Gastroesophageal sphincter (tissue), 3 donors: ENCODE measurements around the gene NAMPT.

ENCODE experiments used
- EP300 ChIP-seq: sonication (generic); formaldehyde crosslinking; IDR thresholded peaks from one replicate; pipeline ENCODE4 v1.6.1; 2017; ENCODE audit warnings: antibody characterized with exemption, mild to moderate bottlenecking
- POLR2A ChIP-seq, 2 donors: fragments of 450-650 bp; IDR thresholded peaks; one replicate each; pipeline ENCODE4 v1.6.1; 2017; ENCODE audit warnings: antibody characterized with exemption in 2 of 2, mild to moderate bottlenecking in 2 of 2, moderate library complexity in 1 of 2
- POLR2AphosphoS5 ChIP-seq: sonication (generic); formaldehyde crosslinking; IDR thresholded peaks from one replicate; pipeline ENCODE4 v1.6.1; 2017; ENCODE audit warnings: antibody characterized with exemption
- TF ChIP-seq, protein P1 (sequence below), 4 experiments: fragments of 200-600 bp in 2 of 4; fragments of 450-650 bp in 2 of 4; sonication (generic) in 1 of 4; IDR thresholded peaks; one replicate each; pipeline ENCODE4 v1.5.1; 2017 to 2019; ENCODE audit warnings: antibody characterized with exemption in 4 of 4, mild to moderate bottlenecking in 2 of 4, moderate library complexity in 2 of 4

DNA sequence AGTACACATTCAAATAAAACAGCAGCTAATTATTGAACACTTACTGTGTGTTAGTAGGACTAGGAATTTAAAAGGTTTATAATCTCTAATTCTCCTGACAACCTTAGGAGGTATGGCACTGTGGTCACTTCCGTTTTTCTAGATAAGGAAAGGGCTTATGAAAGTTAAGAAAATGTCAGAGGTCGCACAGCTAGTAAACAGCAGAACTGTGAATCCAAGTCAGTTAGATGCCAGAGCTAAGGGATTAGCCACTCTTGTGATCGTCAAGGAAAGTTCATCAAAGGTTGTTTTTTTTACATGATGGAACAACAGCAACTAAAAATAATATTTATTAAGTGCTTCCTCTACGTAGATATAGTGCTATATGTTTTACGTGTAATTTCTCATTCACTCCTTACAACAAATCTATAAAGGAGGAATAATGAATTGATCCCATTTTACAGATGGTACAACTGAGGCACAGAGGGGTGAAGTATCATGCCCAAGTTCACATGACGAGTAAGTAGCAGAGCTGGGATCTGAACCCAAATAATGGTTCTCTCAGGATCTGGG is 84.9 kb downstream of the NAMPT start:
- TF ChIP-seq, protein P1, sequence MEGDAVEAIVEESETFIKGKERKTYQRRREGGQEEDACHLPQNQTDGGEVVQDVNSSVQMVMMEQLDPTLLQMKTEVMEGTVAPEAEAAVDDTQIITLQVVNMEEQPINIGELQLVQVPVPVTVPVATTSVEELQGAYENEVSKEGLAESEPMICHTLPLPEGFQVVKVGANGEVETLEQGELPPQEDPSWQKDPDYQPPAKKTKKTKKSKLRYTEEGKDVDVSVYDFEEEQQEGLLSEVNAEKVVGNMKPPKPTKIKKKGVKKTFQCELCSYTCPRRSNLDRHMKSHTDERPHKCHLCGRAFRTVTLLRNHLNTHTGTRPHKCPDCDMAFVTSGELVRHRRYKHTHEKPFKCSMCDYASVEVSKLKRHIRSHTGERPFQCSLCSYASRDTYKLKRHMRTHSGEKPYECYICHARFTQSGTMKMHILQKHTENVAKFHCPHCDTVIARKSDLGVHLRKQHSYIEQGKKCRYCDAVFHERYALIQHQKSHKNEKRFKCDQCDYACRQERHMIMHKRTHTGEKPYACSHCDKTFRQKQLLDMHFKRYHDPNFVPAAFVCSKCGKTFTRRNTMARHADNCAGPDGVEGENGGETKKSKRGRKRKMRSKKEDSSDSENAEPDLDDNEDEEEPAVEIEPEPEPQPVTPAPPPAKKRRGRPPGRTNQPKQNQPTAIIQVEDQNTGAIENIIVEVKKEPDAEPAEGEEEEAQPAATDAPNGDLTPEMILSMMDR (IDR thresholded peaks at IDR 0.05): no peak
- TF ChIP-seq POLR2A (IDR thresholded peaks at IDR 0.05) (no peak), EP300 (no peak), POLR2AphosphoS5 (no peak)
